ENCODE data around the gene EXOG. TPM values are rescaled to one million over a fixed set of nuclear protein-coding genes. Genes with fewer than 3 reads are reported as not detected.

Gene EXOG
- polyA plus RNA-seq, 1 donor (not counting 4 experiments of a cell fraction or from before 2014, with no cell fraction given) = 10.3 TPM

- DNase-seq (ENCODE audit: low read depth, low spot score) = no peak
- Histone ChIP-seq H3K27ac (ENCODE audit: control insufficient read depth, insufficient read depth, low read length) (no peak overlapping the region), H3K4me1 (ENCODE audit: control insufficient read depth, extremely low read depth, insufficient read depth, low read length) (no peaks in the 10 kb centered on the region), H4K20me1 (ENCODE audit: control insufficient read depth, extremely low read depth, insufficient read depth, low read length) (no peaks in the 10 kb centered on the region), H2AFZ (ENCODE audit: control insufficient read depth, low read length) (no peak overlapping the region), H3K36me3 (ENCODE audit: control insufficient read depth in 2 of 2, extremely low read depth in 1 of 2, insufficient read depth in 2 of 2, low read length in 2 of 2) (no peaks in the 10 kb centered on the region), H3K79me2 (ENCODE audit: control insufficient read depth, insufficient read depth, low read length) (no peaks in the 10 kb centered on the region), H3K27me3 (ENCODE audit: control insufficient read depth, extremely low read depth, insufficient read depth, low read length) (no peaks in the 10 kb centered on the region), H3K4me2 (ENCODE audit: control insufficient read depth, extremely low read depth, insufficient read depth, low read depth, low read length) (no peak overlapping the region), H3K9me3 (ENCODE audit: control insufficient read depth, low read depth, low read length) (no peaks in the 10 kb centered on the region), H3K9ac (ENCODE audit: control insufficient read depth, extremely low read depth, insufficient read depth, low read length) (no peak overlapping the region), H3K4me3 (ENCODE audit: control insufficient read depth in 2 of 3, extremely low read depth in 1 of 3, insufficient read depth in 2 of 3, low read depth in 1 of 3, low read length in 3 of 3) (no peak overlapping the region), H3K9me1 (ENCODE audit: control insufficient read depth, extremely low read depth, insufficient read depth, low read length) (no peaks in the 10 kb centered on the region)
- no peak for FAIRE-seq
- TF ChIP-seq, protein P1, sequence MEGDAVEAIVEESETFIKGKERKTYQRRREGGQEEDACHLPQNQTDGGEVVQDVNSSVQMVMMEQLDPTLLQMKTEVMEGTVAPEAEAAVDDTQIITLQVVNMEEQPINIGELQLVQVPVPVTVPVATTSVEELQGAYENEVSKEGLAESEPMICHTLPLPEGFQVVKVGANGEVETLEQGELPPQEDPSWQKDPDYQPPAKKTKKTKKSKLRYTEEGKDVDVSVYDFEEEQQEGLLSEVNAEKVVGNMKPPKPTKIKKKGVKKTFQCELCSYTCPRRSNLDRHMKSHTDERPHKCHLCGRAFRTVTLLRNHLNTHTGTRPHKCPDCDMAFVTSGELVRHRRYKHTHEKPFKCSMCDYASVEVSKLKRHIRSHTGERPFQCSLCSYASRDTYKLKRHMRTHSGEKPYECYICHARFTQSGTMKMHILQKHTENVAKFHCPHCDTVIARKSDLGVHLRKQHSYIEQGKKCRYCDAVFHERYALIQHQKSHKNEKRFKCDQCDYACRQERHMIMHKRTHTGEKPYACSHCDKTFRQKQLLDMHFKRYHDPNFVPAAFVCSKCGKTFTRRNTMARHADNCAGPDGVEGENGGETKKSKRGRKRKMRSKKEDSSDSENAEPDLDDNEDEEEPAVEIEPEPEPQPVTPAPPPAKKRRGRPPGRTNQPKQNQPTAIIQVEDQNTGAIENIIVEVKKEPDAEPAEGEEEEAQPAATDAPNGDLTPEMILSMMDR (optimal IDR thresholded peaks at IDR 0.05 in 1 of 3, IDR thresholded peaks at IDR 0.05 in 1 of 3, conservative IDR thresholded peaks at IDR 0.05 in 1 of 3; ENCODE audit: extremely low read depth in 1 of 3, insufficient read depth in 2 of 3, low read length in 3 of 3) = no peak
- dilution Hi-C loops (cut with MboI; ENCODE audit: extremely low pct_ligation_motif_present, low sequenced_read_pairs) = no loop called here
Measured at GRCh38 chr3:38563886-38564270, 67.7 kb downstream of the EXOG start.

DNA sequence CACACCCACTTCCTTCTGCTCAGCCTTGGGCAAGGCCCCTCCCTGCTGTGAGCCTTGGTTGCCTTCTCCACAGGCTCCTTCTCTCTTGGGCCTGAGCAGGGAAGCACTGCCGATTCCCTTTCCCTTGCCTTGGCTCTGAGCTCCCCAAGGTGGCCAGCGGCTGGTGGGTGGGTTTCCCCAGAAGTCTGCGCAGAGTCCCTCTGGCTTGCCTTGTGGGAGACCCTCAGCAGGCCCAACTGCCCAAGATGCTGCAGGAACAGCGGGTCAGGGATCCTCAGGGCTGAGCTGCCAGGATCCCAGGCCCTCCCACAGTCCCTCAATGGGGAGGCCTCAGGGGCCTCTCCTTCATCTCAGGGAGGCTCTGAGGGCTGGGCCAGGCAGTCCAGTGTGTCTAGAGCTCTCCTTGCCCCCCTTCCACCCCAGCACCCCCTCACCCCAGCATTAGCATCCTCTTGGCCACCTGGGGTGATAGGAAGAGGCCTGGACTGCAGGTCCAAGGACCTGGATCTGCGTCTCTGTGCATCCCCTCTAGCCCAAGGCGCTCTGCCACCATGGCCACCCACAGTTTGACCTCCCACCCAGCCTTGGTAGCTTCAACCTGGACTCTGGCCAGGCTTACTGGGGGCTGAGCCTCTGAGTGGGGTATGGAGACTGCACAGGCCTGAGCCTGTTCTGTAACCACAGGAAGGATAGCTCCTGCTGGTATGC, 68.6 kb downstream of the EXOG start:
- H3K27me3 ChIP-seq (ENCODE audit: control insufficient read depth, extremely low read depth, insufficient read depth, low read length) = no peaks in the 10 kb centered on the region
- no peak overlapping the region for H3K4me2 ChIP-seq (ENCODE audit: control insufficient read depth, extremely low read depth, insufficient read depth, low read depth, low read length)
- H3K9me1 ChIP-seq (ENCODE audit: control insufficient read depth, extremely low read depth, insufficient read depth, low read length) = no peaks in the 10 kb centered on the region
- DNase-seq (ENCODE audit: low read depth, low spot score) (no peak), FAIRE-seq (no peak)
- TF ChIP-seq, protein P1 (optimal IDR thresholded peaks at IDR 0.05 in 1 of 3, IDR thresholded peaks at IDR 0.05 in 1 of 3, conservative IDR thresholded peaks at IDR 0.05 in 1 of 3; ENCODE audit: extremely low read depth in 1 of 3, insufficient read depth in 2 of 3, low read length in 3 of 3) = no peak
- no peak for TF ChIP-seq EZH2 (IDR thresholded peaks at IDR 0.05; ENCODE audit: low read length)
- no peaks in the 10 kb centered on the region for H3K36me3 ChIP-seq (ENCODE audit: control insufficient read depth in 2 of 2, extremely low read depth in 1 of 2, insufficient read depth in 2 of 2, low read length in 2 of 2)
- no peaks in the 10 kb centered on the region for H3K4me1 ChIP-seq (ENCODE audit: control insufficient read depth, extremely low read depth, insufficient read depth, low read length)
- H3K9me3 ChIP-seq (ENCODE audit: control insufficient read depth, low read depth, low read length) = no peaks in the 10 kb centered on the region
- dilution Hi-C loops (cut with MboI; ENCODE audit: extremely low pct_ligation_motif_present, low sequenced_read_pairs) = no loop called here
- no peak overlapping the region for H3K9ac ChIP-seq (ENCODE audit: control insufficient read depth, extremely low read depth, insufficient read depth, low read length)
- H2AFZ ChIP-seq (ENCODE audit: control insufficient read depth, low read length) = no peak overlapping the region
- no peaks in the 10 kb centered on the region for H4K20me1 ChIP-seq (ENCODE audit: control insufficient read depth, extremely low read depth, insufficient read depth, low read length)
- no peak overlapping the region for H3K27ac ChIP-seq (ENCODE audit: control insufficient read depth, insufficient read depth, low read length)
- no peaks in the 10 kb centered on the region for H3K79me2 ChIP-seq (ENCODE audit: control insufficient read depth, insufficient read depth, low read length)
- H3K4me3 ChIP-seq (ENCODE audit: control insufficient read depth in 2 of 3, extremely low read depth in 1 of 3, insufficient read depth in 2 of 3, low read depth in 1 of 3, low read length in 3 of 3) = no peak overlapping the region
